K562 (cell line): Measurements from ENCODE around the gene SLC16A5. TPM values are rescaled to one million over a fixed set of nuclear protein-coding genes. Genes with fewer than 3 reads are reported as not detected.

Experiments
- ATAC-seq: fragments of 200-7000 bp; cut with Tn5 transposase; 3 replicates; pipeline ENCODE4 v1.9.1; 2020; ENCODE audit warnings: moderate library complexity
- BruUV-seq: library from RNA; stranded (reverse); fragments of 400-500 nt; replicated peaks from 2 replicates; lab custom pipeline; 2021; lab: Mats Ljungman, UMichigan
- CTCF ChIA-PET: fragments of 300-600 bp; formaldehyde crosslinking; extraction: SDS; loops from one replicate; lab custom pipeline; 2021; ENCODE audit warnings: low intra/inter-chr PET ratio; lab: Yijun Ruan, JAX
- POLR2A ChIA-PET: fragments of 300-600, 350-650 bp; sonication (Branson Sonifier 250); formaldehyde crosslinking; extraction: SDS; loops from one replicate; lab custom pipeline; 2021; ENCODE audit warnings: antibody characterized with exemption, inconsistent platforms; lab: Yijun Ruan, JAX
- DNase-seq, 4 experiments: peaks; one replicate each; pipeline versions ENCODE4 v3.0.0 to v3.0.0-alpha.2; 2011 to 2018; ENCODE audit warnings: low spot score in 3 of 4, mixed read lengths in 3 of 4; ENCODE audit errors: extremely low read depth in 1 of 4
- FAIRE-seq: peaks from 2 replicates; lab custom pipeline; 2011; peaks lifted over from hg19 to GRCh38; lab: Jason Lieb, UNC
- H2AFZ ChIP-seq: 2 replicates; pipeline ENCODE4 v1.6.0; 2011; ENCODE audit warnings: low read depth, low read length, control low read depth, inconsistent platforms
- H3K27ac ChIP-seq: fragments of 200-600 bp; 3 replicates; pipeline ENCODE4 v1.8.0; 2011; ENCODE audit warnings: low read depth, mild to moderate bottlenecking, control low read depth, inconsistent platforms, low read length, moderate library complexity, mixed read lengths; ENCODE audit errors: extremely low read depth
- H3K27me3 ChIP-seq, 2 experiments: fragments of 300-600 bp in 1 of 2; 2 replicates in 1 of 2; 3 replicates in 1 of 2; pipeline versions ENCODE4 v1.6.0 to v1.8.0; 2011; ENCODE audit warnings: inconsistent platforms in 2 of 2, low read length in 2 of 2, mild to moderate bottlenecking in 1 of 2, mixed read lengths in 1 of 2, moderate library complexity in 1 of 2; ENCODE audit not compliant: control insufficient read depth in 2 of 2, insufficient read depth in 2 of 2
- H3K36me3 ChIP-seq: fragments of 300-600 bp; 3 replicates; pipeline ENCODE4 v1.8.0; 2011; ENCODE audit warnings: mild to moderate bottlenecking, low read length, inconsistent platforms; ENCODE audit not compliant: control insufficient read depth, insufficient read depth
- H3K4me1 ChIP-seq, 2 experiments: fragments of 200-600 bp in 1 of 2; replicated peaks in 1 of 2; 2 replicates in 1 of 2; 3 replicates in 1 of 2; pipeline versions ENCODE4 v1.5.1 to v1.8.0; 2011; ENCODE audit warnings: inconsistent platforms in 2 of 2, low read length in 2 of 2, mild to moderate bottlenecking in 1 of 2, mixed read lengths in 1 of 2, moderate library complexity in 1 of 2; ENCODE audit not compliant: control insufficient read depth in 2 of 2, insufficient read depth in 2 of 2
- H3K4me2 ChIP-seq: 2 replicates; pipeline ENCODE4 v1.6.1; 2011; ENCODE audit warnings: low read length, control low read depth, inconsistent platforms, mixed read lengths; ENCODE audit not compliant: insufficient read depth
- H3K4me3 ChIP-seq: fragments of 200-600 bp; sonication (generic), shearing (Covaris generic); 2 replicates; pipeline ENCODE4 v1.5.1; 2016; ENCODE audit warnings: control low read depth, inconsistent platforms
- H3K79me2 ChIP-seq: fragments of 200-600 bp; 3 replicates; pipeline ENCODE4 v1.8.0; 2011; ENCODE audit warnings: low read length, inconsistent platforms; ENCODE audit not compliant: control insufficient read depth, insufficient read depth
- H3K9ac ChIP-seq, 2 experiments: 2 replicates each; pipeline versions ENCODE4 v1.6.0 to v1.6.1; 2011; ENCODE audit warnings: low read depth in 2 of 2, low read length in 2 of 2, control low read depth in 1 of 2, inconsistent platforms in 1 of 2, mild to moderate bottlenecking in 1 of 2, mixed read lengths in 1 of 2; ENCODE audit not compliant: insufficient read depth in 1 of 2
- H3K9me1 ChIP-seq: one replicate; pipeline ENCODE4 v1.6.0; 2011; ENCODE audit warnings: inconsistent platforms, mild to moderate bottlenecking, low read length, moderate library complexity; ENCODE audit not compliant: control insufficient read depth, insufficient read depth
- H3K9me3 ChIP-seq: replicated peaks from 2 replicates; pipeline ENCODE4 v1.5.1; 2011; ENCODE audit warnings: low read depth, low read length, inconsistent platforms; ENCODE audit not compliant: control insufficient read depth, insufficient read depth
- H4K20me1 ChIP-seq: replicated peaks from 2 replicates; pipeline ENCODE4 v1.6.1; 2011; ENCODE audit warnings: low read length, inconsistent platforms, mixed read lengths; ENCODE audit not compliant: control insufficient read depth, insufficient read depth
- FOXM1 ChIP-seq, 2 experiments: fragments of 450-650 bp in 1 of 2; sonication (generic) in 1 of 2; formaldehyde crosslinking in 1 of 2; IDR thresholded peaks; 2 replicates each; pipeline versions ENCODE4 v1.6.1 to v1.9.0; 2017 to 2022; ENCODE audit warnings: low read depth in 2 of 2, mild to moderate bottlenecking in 2 of 2, missing genetic modification reagents in 1 of 2, moderate library complexity in 1 of 2
- MEF2A ChIP-seq: IDR thresholded peaks from 2 replicates; pipeline ENCODE4 v1.6.1; 2011; ENCODE audit warnings: low read depth, mild to moderate bottlenecking, low read length, moderate library complexity; ENCODE audit not compliant: control insufficient read depth
- NFIX ChIP-seq: fragments of 250-450 bp; sonication (Bioruptor Pico); IDR thresholded peaks from 2 replicates; pipeline ENCODE4 v1.4.0; 2020; ENCODE audit warnings: low read depth, mild to moderate bottlenecking, moderate library complexity
- OTX1 ChIP-seq: fragments of 450-650 bp; formaldehyde crosslinking; IDR thresholded peaks from 2 replicates; pipeline ENCODE4 v1.4.0; 2022; ENCODE audit warnings: mild to moderate bottlenecking
- RREB1 ChIP-seq: fragments of 250-450 bp; sonication (Bioruptor Pico); IDR thresholded peaks from 2 replicates; pipeline ENCODE4 v1.4.0; 2020
- TGIF2 ChIP-seq: sonication (generic); formaldehyde crosslinking; IDR thresholded peaks from 2 replicates; pipeline ENCODE4 v1.8.1; 2022; ENCODE audit warnings: mild to moderate bottlenecking, missing genetic modification reagents, moderate library complexity
- ZC3H4 ChIP-seq: sonication (generic); formaldehyde crosslinking; IDR thresholded peaks from 2 replicates; pipeline ENCODE4 v1.9.0; 2021; ENCODE audit warnings: missing genetic modification reagents, borderline replicate concordance
- ZNF766 ChIP-seq: fragments of 200-800 bp; sonication (Bioruptor generic); conservative IDR thresholded peaks from 2 replicates; pipeline ENCODE4 v1.6.1; 2016; ENCODE audit warnings: missing genetic modification characterization, missing compliant biosample characterization
- WGBS: fragments of 100-300 bp; shearing (Covaris generic); methylation state at CpG from one replicate; pipeline ENCODE4 v1.1.6; 2016; ENCODE audit warnings: low coverage, mixed read lengths; ENCODE audit not compliant: insufficient coverage; ENCODE audit errors: missing lambda C conversion rate; 5-methylcytosine and 5-hydroxymethylcytosine counted together
- in situ Hi-C: fragments of 300-500 bp; cut with MboI; formaldehyde crosslinking; loops from 4 replicates; pipeline ENCODE4 v1.15.0; 2018; ENCODE audit warnings: inconsistent platforms, mixed read lengths
- intact Hi-C: fragments of 100-400 bp; cut with micrococcal nuclease; formaldehyde crosslinking; loops from 2 replicates; pipeline ENCODE4 v1.14.2; 2022
- polyA plus RNA-seq, 8 experiments: library from polyadenylated mRNA; depleted of rRNA in 4 of 8; stranded (reverse) in 5 of 8; unstranded in 3 of 8; fragments of >200 nt; fragmentation: Nextera tagmentation in 2 of 8; fragmentation: Illumina TruSeq in 1 of 8; extraction: Ambion mirVana in 2 of 8; extraction: Trizol in 1 of 8; gene quantifications; 2 replicates each; pipeline versions ENCODE4 v1.2.1 to v1.2.3, GENCODE V29; 2011 to 2014; ENCODE audit warnings: inconsistent platforms in 1 of 8, missing spikeins in 1 of 8
- total RNA-seq, 7 experiments: library from RNA; depleted of rRNA in 6 of 7; stranded (reverse); fragments of >200 nt in 6 of 7; fragmentation: Illumina TruSeq in 2 of 7; extraction: Trizol in 2 of 7; gene quantifications; 2 replicates each; pipeline versions ENCODE4 v1.2.1 to v1.2.3, GENCODE V29; 2011 to 2021; ENCODE audit warnings: low replicate concordance in 1 of 7

Gene SLC16A5
- total and polyA plus RNA-seq, 9 of the 15 experiments (the other 6 are each of a cell fraction or from before 2014, with no cell fraction given), result 0.06 to 2.6 (median 0.91) TPM

GRCh38 chr17:75108193-75108592, 20.4 kb downstream of the SLC16A5 start:
- H3K27me3 ChIP-seq, result no peaks in the 10 kb centered on the region
- 0 out of 4 replicates have a peak overlapping the region, but pooled peaks of 1 of the 2 experiments have one; percentile 17 for H3K9ac ChIP-seq
- no peak for DNase-seq
- no peak overlapping the region for H3K4me3 ChIP-seq
- H3K27ac ChIP-seq, result no peak overlapping the region
- ATAC-seq, result no peak
- no peak overlapping the region for H3K4me2 ChIP-seq
- BruUV-seq, result no TSS peak
- intact Hi-C loops, result loop anchor here (5.0 kb wide), 1 partner anchor 36 kb away; no protein-coding TSS in a partner anchor
- peaks cover 5% of the 10 kb centered on the region; the same call in 2 of the 3 replicates for H3K36me3 ChIP-seq
- 55% methylated on average over 2 of the region's 2 CpGs for WGBS
- no peaks in the 10 kb centered on the region for H3K9me3 ChIP-seq
- peaks cover 25% of the 10 kb centered on the region for H3K79me2 ChIP-seq
- H3K4me1 ChIP-seq, result peaks cover 2 to 23% of the 10 kb centered on the region in 2 experiments; a peak in 4 of 5 replicates
- no peak for TF ChIP-seq MEF2A
- TF ChIP-seq ZNF766 (CRISPR knock-in tag), result no peak
- no peak for TF ChIP-seq TGIF2 (CRISPR knock-in tag)
- no peak for TF ChIP-seq FOXM1 (IDR thresholded peaks at IDR 0.05; ENCODE audit: low read depth)
- TF ChIP-seq FOXM1 (CRISPR knock-in tag; IDR thresholded peaks at IDR 0.05; ENCODE audit: low read depth), result no peak
- no peak for TF ChIP-seq NFIX (CRISPR knock-in tag)
- TF ChIP-seq OTX1 (CRISPR knock-in tag), result no peak
- no peak for TF ChIP-seq ZC3H4 (CRISPR knock-in tag)
- TF ChIP-seq RREB1, result no peak
- H4K20me1 ChIP-seq, result no peaks in the 10 kb centered on the region
- ChIA-PET POLR2A (no interaction called here), CTCF (no interaction called here)
- FAIRE-seq, result no peak
- no peak overlapping the region for H2AFZ ChIP-seq
- in situ Hi-C loops, result no loop called here
- H3K9me1 ChIP-seq, result no peaks in the 10 kb centered on the region
